Parathyroid adenoma (tissue), 2 donors: ENCODE results near the gene ARHGAP32.

Source experiments
- H2AFZ ChIP-seq: fragments of 300-600 bp; sonication (generic); one replicate; pipeline ENCODE4 v1.7.0; 2017; ENCODE audit warnings: antibody characterized with exemption, mild to moderate bottlenecking
- H3K27ac ChIP-seq: fragments of 300-600 bp; sonication (generic); one replicate; pipeline ENCODE4 v1.7.0; 2017
- H3K27me3 ChIP-seq: fragments of 300-600 bp; sonication (generic); one replicate; pipeline ENCODE4 v1.7.0; 2017; ENCODE audit warnings: low read length; ENCODE audit not compliant: control insufficient read depth, insufficient read depth
- H3K36me3 ChIP-seq: fragments of 300-600 bp; sonication (generic); one replicate; pipeline ENCODE4 v1.7.0; 2017; ENCODE audit warnings: low read length; ENCODE audit not compliant: control insufficient read depth, insufficient read depth
- H3K4me1 ChIP-seq: fragments of 300-600 bp; sonication (generic); one replicate; pipeline ENCODE4 v1.7.0; 2017; ENCODE audit warnings: control low read depth
- H3K4me2 ChIP-seq: fragments of 300-600 bp; sonication (generic); one replicate; pipeline ENCODE4 v1.7.0; 2017; ENCODE audit warnings: low read length
- H3K4me3 ChIP-seq: fragments of 300-600 bp; sonication (generic); one replicate; pipeline ENCODE4 v1.7.0; 2017; ENCODE audit warnings: low read depth, low read length
- H3K79me2 ChIP-seq: fragments of 300-600 bp; sonication (generic); one replicate; pipeline ENCODE4 v1.7.0; 2017; ENCODE audit warnings: control low read depth
- H3K9ac ChIP-seq: fragments of 300-600 bp; sonication (generic); one replicate; pipeline ENCODE4 v1.7.0; 2017; ENCODE audit warnings: mild to moderate bottlenecking
- H3K9me3 ChIP-seq: fragments of 300-600 bp; sonication (generic); one replicate; pipeline ENCODE4 v1.7.0; 2017; ENCODE audit warnings: low read length; ENCODE audit not compliant: control insufficient read depth
- CTCF ChIP-seq: fragments of 300-600 bp; sonication (generic); IDR thresholded peaks from one replicate; pipeline ENCODE4 v1.7.0; 2017; ENCODE audit warnings: antibody characterized with exemption, mild to moderate bottlenecking
- donor health status: primary hyperparathyroidism.

The ARHGAP32 gene

DNA sequence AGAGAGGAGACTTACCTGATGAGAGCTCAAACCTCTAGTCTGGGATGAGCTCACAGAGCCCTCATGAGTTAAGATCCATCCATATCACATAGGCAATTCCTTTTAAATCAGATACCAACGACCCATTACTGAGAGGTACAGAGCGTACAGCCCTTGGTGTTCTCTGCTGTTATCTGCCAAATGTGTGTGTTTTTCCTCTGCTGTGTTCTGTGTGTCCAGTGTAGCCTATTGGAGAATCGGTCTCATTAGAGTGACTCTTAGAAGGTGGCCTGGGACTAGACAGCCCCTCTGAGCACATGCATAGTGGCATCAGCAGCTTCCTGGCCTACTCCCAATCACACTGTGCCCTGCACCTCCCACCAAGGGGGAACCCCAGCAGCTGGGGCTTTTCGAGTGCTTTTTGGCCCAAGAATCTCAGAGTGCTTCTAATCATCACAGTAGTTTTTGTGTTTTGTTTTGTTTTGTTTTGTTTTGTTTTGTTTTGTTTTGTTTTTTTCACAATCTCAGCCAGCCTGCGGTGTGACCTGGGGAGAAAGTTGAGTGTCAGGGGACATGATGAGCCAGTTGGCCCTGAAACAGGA is 274.9 kb downstream of the ARHGAP32 start:
- H3K4me3 ChIP-seq: no peak overlapping the region
- no peaks in the 10 kb centered on the region for H3K27me3 ChIP-seq
- no peaks in the 10 kb centered on the region for H3K79me2 ChIP-seq
- no peaks in the 10 kb centered on the region for H3K9me3 ChIP-seq
- TF ChIP-seq CTCF: no peak
- no peak overlapping the region for H3K9ac ChIP-seq
- H3K4me1 ChIP-seq: no peaks in the 10 kb centered on the region
- no peak overlapping the region for H2AFZ ChIP-seq
- H3K36me3 ChIP-seq: no peaks in the 10 kb centered on the region
- no peak overlapping the region for H3K27ac ChIP-seq
- H3K4me2 ChIP-seq: no peak overlapping the region

DNA sequence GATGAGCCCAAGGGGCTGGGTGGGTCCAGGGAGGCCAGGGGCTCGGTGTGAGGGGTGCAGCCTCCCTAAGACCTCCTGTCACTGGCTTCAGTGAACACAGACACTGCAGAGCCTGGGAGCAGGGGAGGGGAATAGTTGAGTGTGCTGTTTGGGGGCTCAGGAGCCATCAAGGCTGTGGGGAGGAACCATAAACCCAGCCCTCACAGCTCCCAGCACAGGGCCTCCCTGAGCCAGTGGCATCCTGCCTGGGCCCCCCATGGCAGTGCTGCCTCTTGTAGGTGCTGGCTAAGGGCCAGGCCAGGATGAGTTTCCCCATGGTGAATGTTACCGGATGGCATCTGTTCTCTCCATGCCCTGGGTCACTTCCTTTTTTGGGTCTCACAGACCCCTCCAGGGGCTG is 275.4 kb downstream of the ARHGAP32 start:
- Histone ChIP-seq H3K9me3 (no peaks in the 10 kb centered on the region), H3K4me3 (no peak overlapping the region), H2AFZ (no peak overlapping the region), H3K27me3 (no peaks in the 10 kb centered on the region), H3K4me1 (no peaks in the 10 kb centered on the region), H3K9ac (no peak overlapping the region), H3K4me2 (no peak overlapping the region), H3K36me3 (no peaks in the 10 kb centered on the region), H3K27ac (no peak overlapping the region), H3K79me2 (no peaks in the 10 kb centered on the region)
- no peak for TF ChIP-seq CTCF

GRCh38 chr11:128916037-128916572 is 276.0 kb downstream of the ARHGAP32 start:
- Histone ChIP-seq H3K27me3 (no peaks in the 10 kb centered on the region), H3K9me3 (no peaks in the 10 kb centered on the region), H2AFZ (no peak overlapping the region), H3K36me3 (no peaks in the 10 kb centered on the region), H3K79me2 (no peaks in the 10 kb centered on the region), H3K4me3 (no peak overlapping the region), H3K9ac (no peak overlapping the region), H3K4me2 (no peak overlapping the region), H3K27ac (no peak overlapping the region), H3K4me1 (no peaks in the 10 kb centered on the region)
- no peak for TF ChIP-seq CTCF

GRCh38 chr11:128915149-128915521 is 277.0 kb downstream of the ARHGAP32 start:
- Histone ChIP-seq H2AFZ (no peak overlapping the region), H3K27ac (no peak overlapping the region), H3K4me1 (no peaks in the 10 kb centered on the region), H3K9me3 (no peaks in the 10 kb centered on the region), H3K79me2 (no peaks in the 10 kb centered on the region), H3K4me2 (no peak overlapping the region), H3K36me3 (no peaks in the 10 kb centered on the region), H3K9ac (no peak overlapping the region), H3K27me3 (no peaks in the 10 kb centered on the region), H3K4me3 (no peak overlapping the region)
- no peak for TF ChIP-seq CTCF
